Stomach (tissue), 4 donors: Measurements from ENCODE around the gene CDC16.

Experiments
- EP300 ChIP-seq: sonication (generic); formaldehyde crosslinking; IDR thresholded peaks from one replicate; pipeline ENCODE4 v1.6.1; 2017; ENCODE audit warnings: antibody characterized with exemption
- TF ChIP-seq, protein P1 (sequence below), 7 experiments: fragments of 450-650 bp in 4 of 7; fragments of 200-600 bp in 3 of 7; sonication (generic) in 3 of 7; IDR thresholded peaks; one replicate each; pipeline ENCODE4 v1.5.1; 2016 to 2019; ENCODE audit warnings: antibody characterized with exemption in 7 of 7, control low read depth in 2 of 7, mild to moderate bottlenecking in 1 of 7

DNA sequence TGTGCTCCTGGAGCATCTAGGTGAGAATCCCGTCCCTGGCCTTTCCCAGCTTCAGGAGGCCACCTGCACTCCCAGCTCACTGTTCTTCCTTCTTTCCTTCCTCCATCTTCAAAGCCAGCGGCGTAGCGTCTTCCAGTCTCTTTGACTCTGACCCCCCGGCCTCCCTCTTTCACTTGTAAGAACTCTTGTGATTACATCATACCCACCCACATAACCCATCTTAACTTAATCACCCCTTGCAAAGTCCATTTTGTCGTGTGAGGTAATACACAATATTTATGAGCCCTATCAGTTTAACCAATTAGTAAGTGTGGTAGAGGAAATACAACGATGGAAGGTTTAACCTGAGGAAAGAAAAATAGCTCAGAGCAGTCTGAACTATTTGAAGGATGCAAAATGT, 4.6 kb upstream of the CDC16 start:
- TF ChIP-seq EP300 = no peak
- TF ChIP-seq, protein P1, sequence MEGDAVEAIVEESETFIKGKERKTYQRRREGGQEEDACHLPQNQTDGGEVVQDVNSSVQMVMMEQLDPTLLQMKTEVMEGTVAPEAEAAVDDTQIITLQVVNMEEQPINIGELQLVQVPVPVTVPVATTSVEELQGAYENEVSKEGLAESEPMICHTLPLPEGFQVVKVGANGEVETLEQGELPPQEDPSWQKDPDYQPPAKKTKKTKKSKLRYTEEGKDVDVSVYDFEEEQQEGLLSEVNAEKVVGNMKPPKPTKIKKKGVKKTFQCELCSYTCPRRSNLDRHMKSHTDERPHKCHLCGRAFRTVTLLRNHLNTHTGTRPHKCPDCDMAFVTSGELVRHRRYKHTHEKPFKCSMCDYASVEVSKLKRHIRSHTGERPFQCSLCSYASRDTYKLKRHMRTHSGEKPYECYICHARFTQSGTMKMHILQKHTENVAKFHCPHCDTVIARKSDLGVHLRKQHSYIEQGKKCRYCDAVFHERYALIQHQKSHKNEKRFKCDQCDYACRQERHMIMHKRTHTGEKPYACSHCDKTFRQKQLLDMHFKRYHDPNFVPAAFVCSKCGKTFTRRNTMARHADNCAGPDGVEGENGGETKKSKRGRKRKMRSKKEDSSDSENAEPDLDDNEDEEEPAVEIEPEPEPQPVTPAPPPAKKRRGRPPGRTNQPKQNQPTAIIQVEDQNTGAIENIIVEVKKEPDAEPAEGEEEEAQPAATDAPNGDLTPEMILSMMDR (IDR thresholded peaks at IDR 0.05) = no peak
